ENCODE measurements around the gene ZNF593. TPM values are rescaled to one million over a fixed set of nuclear protein-coding genes. Genes with fewer than 3 reads are reported as not detected.

ZNF593 gene
- total RNA-seq, 1 donor from 2014 or later: 22.4 TPM

DNA sequence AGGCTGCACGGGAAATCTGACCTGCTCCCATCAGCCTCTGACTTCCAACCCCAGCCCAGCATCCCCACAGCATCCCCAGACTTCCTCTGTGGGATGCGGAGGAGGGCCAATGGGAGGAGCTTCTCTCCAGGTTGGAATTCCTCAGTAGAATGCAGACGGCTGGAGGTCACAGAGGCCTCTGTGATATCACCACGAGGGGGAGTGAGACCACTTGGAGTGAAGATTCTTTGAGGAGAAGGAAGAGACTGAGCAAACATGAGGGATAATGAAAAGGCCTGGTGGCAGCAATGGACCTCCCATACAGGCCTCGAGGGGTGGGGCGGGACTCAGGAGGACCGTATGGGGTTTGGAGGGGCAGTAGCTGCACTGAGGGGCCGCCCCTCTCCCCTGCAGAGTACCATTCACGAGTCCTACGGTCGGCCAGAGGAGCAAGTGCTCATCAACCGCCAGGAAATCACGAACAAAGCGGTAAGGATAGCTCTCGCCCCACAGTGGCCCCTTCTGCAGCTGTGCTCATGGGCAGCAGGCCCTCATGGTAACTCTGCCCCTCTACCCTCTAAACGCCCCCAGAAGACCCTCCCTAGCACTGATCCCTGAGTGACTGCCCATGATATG lies 20.8 kb downstream of the ZNF593 start, which contains the start of gene CATSPER4:
TSS of gene CATSPER4 (plus strand) at position 230 of the 615 bp plus-strand sequence. CDS start at position 256, 26 bp downstream.
- Mint-ChIP-seq H3K36me3 (ENCODE audit: low read depth) (peaks cover 1% of the 10 kb centered on the region), H3K4me1 (ENCODE audit: low read depth) (no peaks in the 10 kb centered on the region), H3K9me3 (ENCODE audit: low read depth) (no peaks in the 10 kb centered on the region), H3K4me3 (ENCODE audit: unreplicated experiment) (no peak within 1 kb of the TSS), H3K27ac (ENCODE audit: unreplicated experiment) (no peak within 1 kb of the TSS), H3K27me3 (ENCODE audit: low read depth) (peaks cover 9% of the 10 kb centered on the region)
- TF ChIP-seq, protein P1, sequence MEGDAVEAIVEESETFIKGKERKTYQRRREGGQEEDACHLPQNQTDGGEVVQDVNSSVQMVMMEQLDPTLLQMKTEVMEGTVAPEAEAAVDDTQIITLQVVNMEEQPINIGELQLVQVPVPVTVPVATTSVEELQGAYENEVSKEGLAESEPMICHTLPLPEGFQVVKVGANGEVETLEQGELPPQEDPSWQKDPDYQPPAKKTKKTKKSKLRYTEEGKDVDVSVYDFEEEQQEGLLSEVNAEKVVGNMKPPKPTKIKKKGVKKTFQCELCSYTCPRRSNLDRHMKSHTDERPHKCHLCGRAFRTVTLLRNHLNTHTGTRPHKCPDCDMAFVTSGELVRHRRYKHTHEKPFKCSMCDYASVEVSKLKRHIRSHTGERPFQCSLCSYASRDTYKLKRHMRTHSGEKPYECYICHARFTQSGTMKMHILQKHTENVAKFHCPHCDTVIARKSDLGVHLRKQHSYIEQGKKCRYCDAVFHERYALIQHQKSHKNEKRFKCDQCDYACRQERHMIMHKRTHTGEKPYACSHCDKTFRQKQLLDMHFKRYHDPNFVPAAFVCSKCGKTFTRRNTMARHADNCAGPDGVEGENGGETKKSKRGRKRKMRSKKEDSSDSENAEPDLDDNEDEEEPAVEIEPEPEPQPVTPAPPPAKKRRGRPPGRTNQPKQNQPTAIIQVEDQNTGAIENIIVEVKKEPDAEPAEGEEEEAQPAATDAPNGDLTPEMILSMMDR (IDR thresholded peaks at IDR 0.05): peak; percentile 35
- no peak for DNase-seq (ENCODE audit: low spot score)

DNA sequence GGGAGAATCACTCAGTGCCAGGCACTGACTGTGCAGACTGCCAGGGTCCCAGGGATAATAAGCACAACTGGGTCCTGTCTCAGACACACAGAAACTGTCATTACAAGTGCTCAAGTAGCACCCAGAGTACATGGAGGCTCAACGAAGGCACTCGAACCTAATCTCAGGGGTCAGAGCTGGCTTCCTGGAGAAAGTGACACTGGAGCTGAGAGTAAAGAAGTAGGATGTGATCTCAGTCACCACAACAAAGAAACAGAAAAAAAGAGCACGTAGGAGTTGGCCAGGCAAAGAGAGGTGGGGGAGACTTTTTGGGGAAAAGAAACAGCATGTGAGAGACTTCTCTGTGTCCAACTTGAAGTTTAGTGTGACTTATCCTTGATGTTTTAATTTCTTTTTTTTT lies 22.0 kb downstream of the ZNF593 start:
- H3K27me3 Mint-ChIP-seq (ENCODE audit: low read depth): peaks cover 12% of the 10 kb centered on the region
- H3K4me3 Mint-ChIP-seq (ENCODE audit: unreplicated experiment): no peak overlapping the region
- H3K4me1 Mint-ChIP-seq (ENCODE audit: low read depth): no peaks in the 10 kb centered on the region
- TF ChIP-seq, protein P1 (IDR thresholded peaks at IDR 0.05): no peak
- no peak for DNase-seq (ENCODE audit: low spot score)
- no peaks in the 10 kb centered on the region for H3K9me3 Mint-ChIP-seq (ENCODE audit: low read depth)
- no peak overlapping the region for H3K27ac Mint-ChIP-seq (ENCODE audit: unreplicated experiment)
- H3K36me3 Mint-ChIP-seq (ENCODE audit: low read depth): peaks cover 1% of the 10 kb centered on the region

DNA sequence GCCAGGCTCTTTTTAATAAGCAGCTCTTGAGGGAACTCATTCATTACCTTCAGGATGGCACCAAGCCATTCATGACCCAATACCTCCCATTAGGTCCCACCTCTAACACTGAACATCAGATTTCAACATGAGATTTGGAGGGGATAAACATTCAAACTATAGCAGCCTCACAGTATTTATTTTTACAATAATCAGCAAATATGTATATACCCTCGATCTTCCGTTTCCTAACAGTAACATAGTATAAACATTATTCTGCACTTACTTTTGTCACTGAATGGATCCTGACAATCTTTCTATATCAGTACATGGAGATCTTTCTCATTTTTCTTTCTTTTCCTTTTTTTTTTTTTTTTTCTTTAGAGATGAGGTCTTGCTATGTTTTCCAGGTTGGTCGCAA lies 26.1 kb downstream of the ZNF593 start:
- DNase-seq (ENCODE audit: low spot score): no peak
- H3K27ac Mint-ChIP-seq (ENCODE audit: unreplicated experiment): no peak overlapping the region
- TF ChIP-seq, protein P1 (IDR thresholded peaks at IDR 0.05): no peak
- no peaks in the 10 kb centered on the region for H3K9me3 Mint-ChIP-seq (ENCODE audit: low read depth)
- no peak overlapping the region for H3K4me3 Mint-ChIP-seq (ENCODE audit: unreplicated experiment)
- H3K27me3 Mint-ChIP-seq (ENCODE audit: low read depth): peaks cover 22% of the 10 kb centered on the region
- H3K36me3 Mint-ChIP-seq (ENCODE audit: low read depth): no peaks in the 10 kb centered on the region
- no peaks in the 10 kb centered on the region for H3K4me1 Mint-ChIP-seq (ENCODE audit: low read depth)

DNA sequence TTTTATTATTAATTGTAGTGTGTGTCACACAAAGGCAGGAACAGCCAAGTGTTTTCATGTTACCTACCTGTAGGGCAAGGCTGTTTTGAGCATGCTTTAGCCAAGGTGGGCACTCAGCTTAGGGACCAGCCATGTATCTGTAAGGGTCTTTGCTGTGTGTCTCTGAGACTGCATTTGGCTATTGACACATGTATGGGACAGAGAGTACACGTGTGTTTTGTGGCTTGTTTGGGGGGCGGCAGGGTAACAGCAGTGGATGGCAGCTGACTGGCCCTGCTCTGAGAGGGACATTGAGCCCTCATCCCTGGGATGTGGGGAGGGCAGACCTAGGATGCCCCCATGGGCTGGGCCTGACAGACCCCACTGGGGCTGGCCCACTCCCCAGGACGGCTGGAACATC lies 27.6 kb downstream of the ZNF593 start:
- H3K27ac Mint-ChIP-seq (ENCODE audit: unreplicated experiment): no peak overlapping the region
- H3K4me3 Mint-ChIP-seq (ENCODE audit: unreplicated experiment): no peak overlapping the region
- H3K27me3 Mint-ChIP-seq (ENCODE audit: low read depth): peaks cover 22% of the 10 kb centered on the region
- no peaks in the 10 kb centered on the region for H3K4me1 Mint-ChIP-seq (ENCODE audit: low read depth)
- DNase-seq (ENCODE audit: low spot score): no peak
- TF ChIP-seq, protein P1 (IDR thresholded peaks at IDR 0.05): no peak
- H3K9me3 Mint-ChIP-seq (ENCODE audit: low read depth): no peaks in the 10 kb centered on the region
- H3K36me3 Mint-ChIP-seq (ENCODE audit: low read depth): no peaks in the 10 kb centered on the region

DNA sequence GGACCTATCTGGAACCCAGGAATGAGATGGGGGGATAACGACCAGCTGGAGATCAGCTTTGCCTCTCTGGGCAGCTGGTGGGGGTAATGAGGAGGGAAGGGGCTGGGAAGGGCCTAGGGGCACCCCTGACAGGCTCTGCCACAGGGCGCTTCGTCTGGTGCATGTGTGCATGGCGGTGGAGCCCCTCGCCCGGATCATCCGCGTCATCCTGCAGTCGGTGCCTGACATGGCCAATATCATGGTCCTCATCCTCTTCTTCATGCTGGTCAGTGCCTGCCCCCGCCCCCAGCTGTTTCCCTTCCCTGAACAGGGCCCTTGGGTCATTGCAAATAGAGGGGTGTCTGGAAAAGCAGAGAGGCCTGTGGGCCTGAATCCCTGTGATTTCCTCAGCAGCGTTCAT lies 28.1 kb downstream of the ZNF593 start:
- H3K27ac Mint-ChIP-seq (ENCODE audit: unreplicated experiment): no peak overlapping the region
- no peaks in the 10 kb centered on the region for H3K4me1 Mint-ChIP-seq (ENCODE audit: low read depth)
- no peaks in the 10 kb centered on the region for H3K9me3 Mint-ChIP-seq (ENCODE audit: low read depth)
- TF ChIP-seq, protein P1 (IDR thresholded peaks at IDR 0.05): no peak
- no peak overlapping the region for H3K4me3 Mint-ChIP-seq (ENCODE audit: unreplicated experiment)
- no peak for DNase-seq (ENCODE audit: low spot score)
- peaks cover 25% of the 10 kb centered on the region for H3K27me3 Mint-ChIP-seq (ENCODE audit: low read depth)
- H3K36me3 Mint-ChIP-seq (ENCODE audit: low read depth): no peaks in the 10 kb centered on the region

Data from chondrocyte (in vitro differentiated cells).